PFSK-1 (cell line): ENCODE data around the gene AOAH.

Experiments used
- FOXP2 ChIP-seq: optimal IDR thresholded peaks from 2 replicates; pipeline ENCODE3; 2011; ENCODE audit warnings: borderline replicate concordance, control low read depth, inconsistent platforms; ENCODE audit not compliant: insufficient read depth; ENCODE audit errors: extremely low read length, extremely low read depth
- POLR2AphosphoS5 ChIP-seq: IDR thresholded peaks from 2 replicates; pipeline ENCODE4 v1.6.1; 2012; ENCODE audit warnings: low read depth, mild to moderate bottlenecking, control low read depth, low read length, moderate library complexity
- REST ChIP-seq, 2 experiments: IDR thresholded peaks; 2 replicates each; pipeline versions ENCODE4 v1.6.1 to v1.8.0; 2011 to 2012; ENCODE audit warnings: low read depth in 2 of 2, low read length in 2 of 2, control low read depth in 1 of 2, inconsistent platforms in 1 of 2, mild to moderate bottlenecking in 1 of 2, moderate library complexity in 1 of 2; ENCODE audit not compliant: insufficient read depth in 1 of 2
- SIN3A ChIP-seq: IDR thresholded peaks from 2 replicates; pipeline ENCODE4 v1.6.1; 2012; ENCODE audit warnings: mild to moderate bottlenecking, low read length, moderate library complexity, borderline replicate concordance; ENCODE audit not compliant: insufficient read depth
- TAF1 ChIP-seq: IDR thresholded peaks from 2 replicates; pipeline ENCODE4 v1.6.1; 2012; ENCODE audit warnings: low read length, control low read depth, borderline replicate concordance; ENCODE audit not compliant: insufficient read depth

GRCh38 chr7:36654436-36654835, 69.9 kb downstream of the AOAH start:
- TF ChIP-seq POLR2AphosphoS5 (no peak), SIN3A (no peak), TAF1 (no peak), REST (IDR thresholded peaks at IDR 0.05; ENCODE audit: insufficient read depth in 1 of 2, low read depth in 2 of 2, low read length in 2 of 2) (no peak), FOXP2 (no peak)
